Lower lobe of right lung (tissue), 2 donors: ENCODE data around the gene RPRD1A. TPM values are rescaled to one million over a fixed set of nuclear protein-coding genes. Genes with fewer than 3 reads are reported as not detected.
"Not testable (repeated sequence)": the region's sequence is repeated elsewhere in the genome, so short reads cannot be mapped to it uniquely, and the experiment has no call there.

Experiments
- ATAC-seq, 2 donors: fragments of 200-7000 bp; cut with Tn5 transposase; one replicate each; pipeline ENCODE4 v1.9.1; 2020 to 2022; ENCODE audit warnings: mild to moderate bottlenecking in 2 of 2, moderate library complexity in 2 of 2
- DNase-seq: peaks from one replicate; pipeline ENCODE4 v3.0.0-alpha.2; 2020
- H3K27ac ChIP-seq: fragments of 200-600 bp; one replicate; pipeline ENCODE4 v1.8.0; 2022
- H3K27me3 ChIP-seq: fragments of 200-600 bp; one replicate; pipeline ENCODE4 v1.8.0; 2022; ENCODE audit warnings: low read depth
- H3K36me3 ChIP-seq: fragments of 200-600 bp; one replicate; pipeline ENCODE4 v1.8.0; 2022; ENCODE audit warnings: mild to moderate bottlenecking
- H3K4me1 ChIP-seq: fragments of 200-600 bp; one replicate; pipeline ENCODE4 v1.8.0; 2022
- H3K4me3 ChIP-seq: fragments of 200-600 bp; one replicate; pipeline ENCODE4 v1.8.0; 2022; ENCODE audit warnings: mild to moderate bottlenecking
- H3K9me3 ChIP-seq: fragments of 200-600 bp; one replicate; pipeline ENCODE4 v1.8.0; 2022
- intact Hi-C: fragments of 100-400 bp; cut with DNase I; formaldehyde crosslinking; loops from one replicate; pipeline ENCODE4 v1.11.0; 2022
- total RNA-seq: library from RNA; stranded (reverse); fragmentation: NEBNext Ultra II Directional; extraction: Animal tissue kit (Norgen Biotek cat#: 25700); gene quantifications from one replicate; pipeline ENCODE4 v1.2.1, GENCODE V29; 2021
- TF ChIP-seq, protein P1 (sequence below): fragments of 200-600 bp; IDR thresholded peaks from one replicate; pipeline ENCODE4 v1.8.0; 2022; ENCODE audit warnings: antibody characterized with exemption, mild to moderate bottlenecking
- donor health status: DM: no; HTN: yes; CAD: no; lungs with severe emphysema.

RPRD1A gene
- total RNA-seq, 1 donor from 2014 or later: 39.1 TPM

DNA sequence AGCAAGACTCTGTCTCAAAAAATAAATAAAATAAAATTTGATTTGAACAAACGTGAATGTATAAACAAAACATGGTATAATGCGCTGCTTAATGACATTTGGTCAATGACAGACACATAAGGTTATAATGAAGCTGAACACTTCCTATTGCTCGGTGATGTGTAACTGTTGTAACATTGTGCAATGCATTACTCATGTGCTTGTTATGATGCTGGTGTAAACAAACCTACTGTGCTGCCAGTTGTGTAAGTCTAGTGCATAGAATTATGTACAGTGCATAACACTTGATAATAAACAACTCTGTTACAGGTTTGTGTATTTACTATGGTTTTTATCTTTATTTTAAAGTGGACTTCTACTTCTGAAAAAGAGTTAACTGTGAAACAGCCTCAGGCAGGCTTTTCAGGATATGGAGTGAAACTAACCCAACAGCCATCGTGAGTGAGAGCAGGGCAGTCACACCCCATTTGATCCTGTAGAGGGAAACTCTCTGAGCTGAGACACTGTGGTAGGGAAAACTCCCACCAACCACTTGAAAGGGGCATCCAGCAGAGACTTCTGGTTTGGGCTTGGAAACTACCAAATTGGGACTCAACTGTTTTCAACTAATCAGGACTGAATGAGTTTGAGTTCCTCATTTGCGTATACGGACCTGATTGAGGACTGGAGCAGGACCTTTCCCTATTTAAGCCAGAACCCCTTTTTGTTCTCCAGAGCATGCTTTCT, 8.7 kb upstream of the RPRD1A start:
- Histone ChIP-seq H3K4me1 (no peaks in the 10 kb centered on the region), H3K9me3 (peaks cover 3% of the 10 kb centered on the region), H3K36me3 (no peaks in the 10 kb centered on the region), H3K27me3 (no peaks in the 10 kb centered on the region), H3K27ac (no peak overlapping the region), H3K4me3 (no peak overlapping the region)
- ATAC-seq: peak; percentile 64 to 72
- no peak for DNase-seq
- intact Hi-C loops: no loop called here
- TF ChIP-seq, protein P1, sequence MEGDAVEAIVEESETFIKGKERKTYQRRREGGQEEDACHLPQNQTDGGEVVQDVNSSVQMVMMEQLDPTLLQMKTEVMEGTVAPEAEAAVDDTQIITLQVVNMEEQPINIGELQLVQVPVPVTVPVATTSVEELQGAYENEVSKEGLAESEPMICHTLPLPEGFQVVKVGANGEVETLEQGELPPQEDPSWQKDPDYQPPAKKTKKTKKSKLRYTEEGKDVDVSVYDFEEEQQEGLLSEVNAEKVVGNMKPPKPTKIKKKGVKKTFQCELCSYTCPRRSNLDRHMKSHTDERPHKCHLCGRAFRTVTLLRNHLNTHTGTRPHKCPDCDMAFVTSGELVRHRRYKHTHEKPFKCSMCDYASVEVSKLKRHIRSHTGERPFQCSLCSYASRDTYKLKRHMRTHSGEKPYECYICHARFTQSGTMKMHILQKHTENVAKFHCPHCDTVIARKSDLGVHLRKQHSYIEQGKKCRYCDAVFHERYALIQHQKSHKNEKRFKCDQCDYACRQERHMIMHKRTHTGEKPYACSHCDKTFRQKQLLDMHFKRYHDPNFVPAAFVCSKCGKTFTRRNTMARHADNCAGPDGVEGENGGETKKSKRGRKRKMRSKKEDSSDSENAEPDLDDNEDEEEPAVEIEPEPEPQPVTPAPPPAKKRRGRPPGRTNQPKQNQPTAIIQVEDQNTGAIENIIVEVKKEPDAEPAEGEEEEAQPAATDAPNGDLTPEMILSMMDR: no peak

DNA sequence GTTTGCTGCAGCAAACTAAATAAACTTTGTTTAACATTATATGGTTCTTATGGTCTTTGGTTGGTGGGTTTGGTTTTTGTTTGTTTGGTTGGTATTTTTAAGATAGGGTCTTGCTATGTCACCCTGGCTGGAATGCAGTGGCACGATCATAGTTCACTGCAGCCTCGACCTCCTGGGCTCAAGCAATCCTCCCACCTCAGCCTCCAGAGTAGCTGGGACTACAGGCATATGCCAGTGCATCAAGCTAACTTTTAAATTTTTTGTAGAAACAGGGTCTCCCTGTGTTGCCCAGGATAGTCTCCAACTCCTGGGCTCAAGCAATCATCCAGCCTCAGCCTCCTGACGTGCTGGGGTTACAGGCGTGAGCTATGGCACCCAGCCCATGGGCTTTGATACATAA, 7.1 kb upstream of the RPRD1A start:
- TF ChIP-seq, protein P1: no peak
- no peaks in the 10 kb centered on the region for H3K36me3 ChIP-seq
- intact Hi-C loops: no loop called here
- ATAC-seq (no peak), DNase-seq (no peak)
- H3K9me3 ChIP-seq: no peaks in the 10 kb centered on the region
- no peaks in the 10 kb centered on the region for H3K4me1 ChIP-seq
- H3K27ac ChIP-seq: no peak overlapping the region
- H3K4me3 ChIP-seq: no peak overlapping the region
- peaks cover under 1% of the 10 kb centered on the region for H3K27me3 ChIP-seq

DNA sequence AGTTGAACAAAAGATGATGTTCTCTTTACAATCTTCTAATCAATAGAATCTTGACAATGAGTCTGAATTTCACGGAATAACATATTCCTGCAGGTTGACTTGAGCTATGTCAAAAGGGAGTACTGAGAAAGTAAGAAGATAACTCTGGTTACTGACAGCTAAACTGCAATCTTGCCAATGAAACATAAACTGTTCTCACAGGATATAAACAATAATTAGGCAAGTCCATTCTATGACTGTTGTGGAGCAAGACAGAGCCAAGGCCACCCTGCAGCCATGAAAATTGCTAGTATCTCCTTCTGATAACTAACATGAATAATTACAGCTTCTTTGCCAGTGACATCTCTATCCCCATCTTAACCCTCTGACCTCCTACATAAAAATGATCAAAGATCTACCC, 6.3 kb upstream of the RPRD1A start:
- Histone ChIP-seq H3K9me3 (no peaks in the 10 kb centered on the region), H3K27ac (no peak overlapping the region), H3K27me3 (peaks cover 5% of the 10 kb centered on the region), H3K4me1 (no peaks in the 10 kb centered on the region), H3K36me3 (no peaks in the 10 kb centered on the region), H3K4me3 (no peak overlapping the region)
- TF ChIP-seq, protein P1: no peak
- DNase-seq (no peak), ATAC-seq (no peak)
- intact Hi-C loops: no loop called here

DNA sequence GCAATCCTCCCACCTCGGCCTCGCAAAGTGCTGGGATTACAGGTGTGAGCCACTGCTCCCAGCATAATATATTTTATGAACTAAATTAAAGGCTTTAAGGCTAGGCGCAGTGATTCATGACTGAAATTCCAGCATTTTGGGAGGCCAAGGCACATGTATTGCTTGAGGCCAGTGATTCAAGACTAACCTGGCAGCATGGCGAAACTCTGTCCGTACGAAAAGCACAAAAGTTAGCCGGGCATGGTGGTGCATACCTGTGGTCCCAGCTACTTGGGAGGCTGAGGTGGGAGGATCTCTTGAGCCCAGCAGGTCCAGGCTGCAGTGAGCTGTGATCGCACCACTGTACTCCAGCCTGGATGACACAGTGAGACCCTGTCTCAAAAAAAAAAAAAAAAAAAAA, 5.0 kb upstream of the RPRD1A start:
- intact Hi-C loops, H3K27me3 ChIP-seq, H3K36me3 ChIP-seq, DNase-seq, ATAC-seq, H3K27ac ChIP-seq, H3K4me3 ChIP-seq, H3K4me1 ChIP-seq, H3K9me3 ChIP-seq: not testable (repeated sequence)

DNA sequence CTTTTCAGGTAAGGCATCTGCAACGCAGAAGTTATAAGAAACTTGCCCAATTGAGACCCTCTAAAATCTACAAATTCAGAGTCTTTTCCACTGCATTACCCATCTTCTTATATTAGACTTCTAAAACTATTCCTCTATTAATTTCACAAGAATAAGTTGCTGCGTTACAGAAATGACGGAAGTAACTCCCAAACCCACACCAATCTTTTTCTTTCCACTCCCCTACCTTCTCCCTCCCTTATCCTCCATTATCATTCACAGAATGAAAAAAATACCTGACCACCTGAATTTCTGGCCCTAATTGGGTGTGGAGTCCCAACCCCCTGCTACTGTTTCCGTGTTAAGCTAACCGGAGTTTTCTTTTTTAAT, 689 bp downstream of the RPRD1A start:
- intact Hi-C loops: no loop called here
- H3K27ac ChIP-seq: peak overlapping the region; percentile 93
- ATAC-seq (peak; percentile 8 to 21), DNase-seq (no peak)
- TF ChIP-seq, protein P1: no peak
- H3K9me3 ChIP-seq: no peaks in the 10 kb centered on the region
- H3K4me3 ChIP-seq: peak overlapping the region; percentile 94
- H3K4me1 ChIP-seq: peaks cover 20% of the 10 kb centered on the region
- no peaks in the 10 kb centered on the region for H3K36me3 ChIP-seq
- peaks cover 5% of the 10 kb centered on the region for H3K27me3 ChIP-seq

DNA sequence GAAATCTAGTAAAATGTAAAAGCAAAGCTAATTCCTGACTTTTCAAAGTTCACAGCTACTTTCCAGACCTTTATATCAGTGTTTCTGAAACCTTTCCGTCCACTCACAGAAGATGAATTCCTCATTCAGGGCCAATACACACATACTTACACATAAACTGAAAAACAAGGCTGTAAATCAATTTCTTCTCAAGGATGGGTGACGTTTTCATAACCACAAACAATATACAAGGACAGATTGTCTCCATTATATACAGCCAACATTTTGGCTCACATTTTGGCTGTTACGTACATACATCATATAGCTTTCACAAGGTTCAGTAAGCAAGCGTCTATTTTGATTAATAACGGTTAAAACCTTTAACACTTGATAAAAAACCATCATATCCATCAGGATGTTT, 1.4 kb downstream of the RPRD1A start:
- intact Hi-C loops: no loop called here
- H3K9me3 ChIP-seq: no peaks in the 10 kb centered on the region
- peak overlapping the region; percentile 94 for H3K4me3 ChIP-seq
- no peak overlapping the region for H3K27ac ChIP-seq
- H3K27me3 ChIP-seq: peaks cover 5% of the 10 kb centered on the region
- DNase-seq (no peak), ATAC-seq (no peak)
- TF ChIP-seq, protein P1: no peak
- H3K36me3 ChIP-seq: no peaks in the 10 kb centered on the region
- peaks cover 20% of the 10 kb centered on the region for H3K4me1 ChIP-seq

DNA sequence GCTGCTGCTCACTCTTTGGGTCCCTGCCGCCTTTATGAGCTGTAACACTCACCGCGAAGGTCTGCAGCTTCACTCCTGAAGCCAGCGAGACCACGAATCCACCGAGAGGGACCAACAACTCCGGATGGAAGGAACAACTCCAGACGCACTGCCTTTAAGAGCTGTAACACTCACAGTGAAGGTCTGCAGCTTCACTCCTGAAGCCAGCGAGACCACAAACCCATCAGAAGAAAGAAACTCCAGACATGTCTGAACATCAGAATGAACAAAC, 2.6 kb downstream of the RPRD1A start:
- intact Hi-C loops, H3K27me3 ChIP-seq, ATAC-seq, H3K9me3 ChIP-seq, H3K36me3 ChIP-seq, DNase-seq, H3K4me3 ChIP-seq, H3K27ac ChIP-seq: not testable (repeated sequence)
- peaks cover 20% of the 10 kb centered on the region for H3K4me1 ChIP-seq
